GM12873 (cell line): ENCODE data around the gene SPSB1.

ENCODE experiments used
- CTCF ChIP-seq: IDR thresholded peaks from 2 replicates; pipeline ENCODE4 v1.5.1; 2012; ENCODE audit warnings: low read depth, mild to moderate bottlenecking, moderate library complexity, low read length, control low read depth; ENCODE audit not compliant: insufficient read depth; ENCODE audit errors: missing control alignments

Gene SPSB1

GRCh38 chr1:9388335-9389180 lies 95.9 kb downstream of the SPSB1 start:
- TF ChIP-seq CTCF: no peak

GRCh38 chr1:9389968-9390367 lies 97.3 kb downstream of the SPSB1 start:
- TF ChIP-seq CTCF: no peak

GRCh38 chr1:9391620-9392019 lies 98.9 kb downstream of the SPSB1 start:
- TF ChIP-seq CTCF: no peak

GRCh38 chr1:9394010-9394409 lies 101.3 kb downstream of the SPSB1 start:
- TF ChIP-seq CTCF: no peak

GRCh38 chr1:9395018-9395417 lies 102.3 kb downstream of the SPSB1 start:
- no peak for TF ChIP-seq CTCF

GRCh38 chr1:9397047-9397446 lies 104.4 kb downstream of the SPSB1 start:
- TF ChIP-seq CTCF: no peak

GRCh38 chr1:9397997-9398526 lies 105.4 kb downstream of the SPSB1 start:
- no peak for TF ChIP-seq CTCF
